ENCODE measurements around the gene DISC1. TPM values are rescaled to one million over a fixed set of nuclear protein-coding genes. Genes with fewer than 3 reads are reported as not detected.

The DISC1 gene
- total RNA-seq, 2 experiments from 2014 or later: 3.5 to 5.0 TPM

DNA sequence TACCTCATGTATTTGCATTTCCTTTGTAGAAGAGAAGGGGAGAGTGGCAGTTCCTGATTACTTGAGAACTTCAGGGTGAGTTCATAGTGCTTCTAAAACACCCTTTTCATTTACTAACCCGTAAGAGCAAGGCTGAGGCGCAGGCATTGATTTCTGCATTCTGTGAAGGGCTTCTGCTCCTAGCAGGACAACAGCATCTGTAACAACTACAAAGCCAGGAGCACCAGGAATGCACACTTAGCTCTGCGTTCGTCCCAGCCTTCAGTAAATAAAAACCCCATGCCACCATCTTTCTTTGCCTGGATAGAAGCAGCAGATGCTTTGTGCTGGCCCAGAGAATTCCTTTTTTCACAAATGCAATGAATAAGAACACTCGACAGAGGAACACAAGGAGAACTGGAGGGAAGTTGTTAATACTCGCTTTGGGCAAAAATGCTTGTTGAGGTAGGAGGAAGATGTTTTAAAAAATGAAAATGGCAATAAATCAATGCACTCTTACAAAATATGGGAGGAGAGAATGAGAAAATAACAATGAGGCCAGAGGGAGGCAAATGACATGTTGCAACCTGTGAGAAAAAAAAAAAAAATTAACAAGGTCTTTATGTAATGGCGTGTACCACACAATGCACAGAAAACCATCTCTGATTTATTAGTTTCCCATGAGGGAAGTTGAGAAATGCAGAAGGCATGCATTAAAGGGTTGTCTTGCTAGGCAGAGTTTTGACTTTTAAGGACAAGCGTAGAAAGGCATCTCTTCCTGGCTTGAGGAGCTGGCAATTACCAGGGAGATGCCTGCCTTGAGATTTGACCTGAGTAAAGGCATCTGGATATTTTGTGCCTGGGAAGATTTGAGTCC, 418.8 kb downstream of the DISC1 start:
- Mint-ChIP-seq H3K36me3 (ENCODE audit: low read depth) (no peaks in the 10 kb centered on the region), H3K27me3 (no peaks in the 10 kb centered on the region), H3K4me1 (ENCODE audit: low read depth) (no peaks in the 10 kb centered on the region), H3K9me3 (no peaks in the 10 kb centered on the region), H3K27ac (no peak overlapping the region), H3K4me3 (no peak overlapping the region)
- intact Hi-C loops (cut with micrococcal nuclease): no loop called here
- ChIA-PET CTCF (no interaction called here), POLR2A (no interaction called here)
- DNase-seq: no peak
- TF ChIP-seq, protein P1, sequence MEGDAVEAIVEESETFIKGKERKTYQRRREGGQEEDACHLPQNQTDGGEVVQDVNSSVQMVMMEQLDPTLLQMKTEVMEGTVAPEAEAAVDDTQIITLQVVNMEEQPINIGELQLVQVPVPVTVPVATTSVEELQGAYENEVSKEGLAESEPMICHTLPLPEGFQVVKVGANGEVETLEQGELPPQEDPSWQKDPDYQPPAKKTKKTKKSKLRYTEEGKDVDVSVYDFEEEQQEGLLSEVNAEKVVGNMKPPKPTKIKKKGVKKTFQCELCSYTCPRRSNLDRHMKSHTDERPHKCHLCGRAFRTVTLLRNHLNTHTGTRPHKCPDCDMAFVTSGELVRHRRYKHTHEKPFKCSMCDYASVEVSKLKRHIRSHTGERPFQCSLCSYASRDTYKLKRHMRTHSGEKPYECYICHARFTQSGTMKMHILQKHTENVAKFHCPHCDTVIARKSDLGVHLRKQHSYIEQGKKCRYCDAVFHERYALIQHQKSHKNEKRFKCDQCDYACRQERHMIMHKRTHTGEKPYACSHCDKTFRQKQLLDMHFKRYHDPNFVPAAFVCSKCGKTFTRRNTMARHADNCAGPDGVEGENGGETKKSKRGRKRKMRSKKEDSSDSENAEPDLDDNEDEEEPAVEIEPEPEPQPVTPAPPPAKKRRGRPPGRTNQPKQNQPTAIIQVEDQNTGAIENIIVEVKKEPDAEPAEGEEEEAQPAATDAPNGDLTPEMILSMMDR (IDR thresholded peaks at IDR 0.05): no peak
- ATAC-seq: no peak

DNA sequence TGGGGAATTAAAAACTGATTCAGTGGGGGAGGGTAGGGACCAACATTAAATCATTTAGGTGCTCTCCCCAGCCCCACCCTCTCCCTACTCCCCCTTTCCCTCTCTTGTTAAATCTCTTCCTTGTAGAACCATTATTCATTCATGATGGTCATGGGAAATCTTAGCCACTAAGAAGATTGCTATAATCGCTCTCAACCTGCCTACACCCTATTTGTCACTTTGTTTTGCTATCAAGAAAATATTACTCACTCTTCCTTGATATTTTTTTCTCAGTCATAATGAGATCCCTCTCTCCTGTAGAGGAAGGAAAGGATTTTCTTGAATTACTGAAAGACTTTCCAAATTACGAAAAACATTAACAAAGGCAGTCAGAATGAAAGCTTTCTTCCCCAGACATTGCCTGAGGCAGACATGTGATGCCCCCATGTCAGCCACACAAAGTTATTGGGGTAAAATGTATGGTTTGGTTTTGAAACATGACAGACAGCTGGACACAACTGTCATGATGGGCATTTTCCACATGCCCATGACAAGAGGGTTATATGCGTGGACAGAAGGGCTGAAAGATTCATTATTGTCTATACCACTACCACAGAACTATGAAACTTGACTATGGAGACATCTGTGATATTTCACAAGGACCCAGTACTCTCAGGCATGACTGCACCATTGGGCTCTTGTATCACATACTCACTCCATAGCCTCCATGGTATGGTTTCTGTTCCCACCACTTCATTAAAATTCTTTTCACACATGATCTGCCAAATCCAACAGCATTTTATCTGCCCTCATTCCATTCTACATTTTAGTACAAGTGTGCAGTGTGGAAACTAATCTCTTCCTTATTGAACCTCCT, 420.1 kb downstream of the DISC1 start:
- ChIA-PET CTCF (no interaction called here), POLR2A (no interaction called here)
- Mint-ChIP-seq H3K4me3 (no peak overlapping the region), H3K9me3 (no peaks in the 10 kb centered on the region), H3K27ac (no peak overlapping the region), H3K36me3 (ENCODE audit: low read depth) (no peaks in the 10 kb centered on the region), H3K4me1 (ENCODE audit: low read depth) (no peaks in the 10 kb centered on the region), H3K27me3 (no peaks in the 10 kb centered on the region)
- ATAC-seq: peak; percentile 42
- no peak for DNase-seq
- intact Hi-C loops (cut with micrococcal nuclease): no loop called here
- TF ChIP-seq, protein P1 (IDR thresholded peaks at IDR 0.05): no peak

DNA sequence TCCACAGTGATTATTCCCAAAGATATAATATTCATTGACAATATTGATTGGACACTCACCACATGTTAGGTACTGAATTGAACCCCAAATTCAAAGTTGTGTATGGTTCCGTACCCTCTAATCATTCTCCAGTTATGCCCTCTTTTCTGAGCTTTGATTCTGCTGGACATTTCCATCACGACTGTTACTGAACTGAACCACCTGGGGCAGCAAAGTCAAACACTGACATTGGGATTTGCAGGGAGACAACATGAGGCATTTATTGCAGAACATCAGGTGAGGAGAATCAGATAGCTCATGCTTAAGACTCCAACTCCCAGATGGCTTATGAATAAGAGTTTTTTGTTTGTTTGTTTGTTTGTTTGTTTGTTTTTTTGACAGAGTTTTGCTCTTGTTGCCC, 420.9 kb downstream of the DISC1 start:
- TF ChIP-seq, protein P1 (IDR thresholded peaks at IDR 0.05): no peak
- Mint-ChIP-seq H3K4me1 (ENCODE audit: low read depth) (no peaks in the 10 kb centered on the region), H3K27ac (no peak overlapping the region), H3K9me3 (no peaks in the 10 kb centered on the region), H3K4me3 (no peak overlapping the region), H3K27me3 (no peaks in the 10 kb centered on the region), H3K36me3 (ENCODE audit: low read depth) (no peaks in the 10 kb centered on the region)
- ChIA-PET POLR2A (no interaction called here), CTCF (no interaction called here)
- ATAC-seq: no peak
- no peak for DNase-seq
- intact Hi-C loops (cut with micrococcal nuclease): no loop called here

DNA sequence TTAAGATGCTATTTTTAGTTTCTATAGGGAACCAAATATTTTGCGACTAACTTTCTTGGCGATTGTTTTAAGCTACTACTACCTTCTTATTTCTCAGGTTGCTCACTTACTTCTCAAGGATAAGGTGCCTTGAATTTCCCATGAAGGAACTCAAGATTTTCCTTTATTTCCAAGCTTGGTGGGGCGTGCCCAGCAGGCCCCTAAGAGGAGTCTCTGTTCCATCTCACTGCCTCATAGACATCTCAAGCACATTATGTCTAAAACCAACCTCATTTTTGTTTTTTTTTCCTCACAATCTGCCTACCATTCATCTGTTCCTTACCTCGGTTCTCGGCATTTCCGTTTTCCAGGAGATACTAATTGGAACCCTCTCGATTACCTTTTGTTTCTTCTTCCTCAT, 421.9 kb downstream of the DISC1 start:
- no peaks in the 10 kb centered on the region for H3K4me1 Mint-ChIP-seq (ENCODE audit: low read depth)
- ChIA-PET POLR2A (interaction anchor here (1.5 kb wide), 1 partner anchor 11 kb away, joined by 3 read pairs; no protein-coding TSS in a partner anchor), CTCF (no interaction called here)
- no peak for ATAC-seq
- no peaks in the 10 kb centered on the region for H3K27me3 Mint-ChIP-seq
- H3K9me3 Mint-ChIP-seq: no peaks in the 10 kb centered on the region
- no peak for DNase-seq
- TF ChIP-seq, protein P1 (IDR thresholded peaks at IDR 0.05): no peak
- no peak overlapping the region for H3K27ac Mint-ChIP-seq
- H3K4me3 Mint-ChIP-seq: no peak overlapping the region
- H3K36me3 Mint-ChIP-seq (ENCODE audit: low read depth): no peaks in the 10 kb centered on the region
- intact Hi-C loops (cut with micrococcal nuclease): no loop called here

DNA sequence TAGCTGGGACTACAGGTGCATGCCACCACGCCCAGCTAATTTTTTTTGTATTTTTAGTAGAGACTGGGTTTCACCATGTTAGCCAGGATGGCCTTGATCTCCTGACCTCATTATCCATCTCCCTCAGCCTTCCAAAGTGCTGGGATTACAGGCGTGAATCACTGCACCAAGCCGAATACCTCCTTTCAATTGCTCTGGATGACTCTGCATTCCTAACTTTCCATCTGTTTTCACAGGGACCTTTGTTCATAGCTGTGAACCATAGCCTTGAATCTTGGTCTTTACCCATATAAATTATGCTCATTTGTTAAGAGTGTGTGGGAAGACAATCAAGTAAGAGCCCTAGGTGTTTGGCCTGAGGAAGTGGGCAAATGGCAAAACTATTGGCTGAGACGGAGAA, 422.7 kb downstream of the DISC1 start:
- H3K27ac Mint-ChIP-seq: no peak overlapping the region
- H3K4me1 Mint-ChIP-seq (ENCODE audit: low read depth): no peaks in the 10 kb centered on the region
- no peaks in the 10 kb centered on the region for H3K9me3 Mint-ChIP-seq
- H3K4me3 Mint-ChIP-seq: no peak overlapping the region
- no peaks in the 10 kb centered on the region for H3K27me3 Mint-ChIP-seq
- TF ChIP-seq, protein P1 (IDR thresholded peaks at IDR 0.05): no peak
- H3K36me3 Mint-ChIP-seq (ENCODE audit: low read depth): no peaks in the 10 kb centered on the region
- ATAC-seq (no peak), DNase-seq (no peak)
- intact Hi-C loops (cut with micrococcal nuclease): no loop called here
- CTCF ChIA-PET: no interaction called here
- POLR2A ChIA-PET: interaction anchor here (1.5 kb wide), 1 partner anchor 10 kb away, joined by 3 read pairs; no protein-coding TSS in a partner anchor

Measured in activated CD8-positive, alpha-beta T cell treated with anti-CD3 and anti-CD28 coated beads for 36 hours (primary cell).